Suppressor macrophage (primary cell): ENCODE measurements around the gene SREBF2.
A peak's percentile ranks its signal among the peaks of the same experiment; 100 is the strongest.
"Not testable (repeated sequence)": the region's sequence is repeated elsewhere in the genome, so short reads cannot be mapped to it uniquely, and the experiment has no call there.

Source experiments
- DNase-seq, 4 experiments: peaks; one replicate each; pipeline ENCODE4 v3.0.0-alpha.2; 2020 to 2022

SREBF2 gene

GRCh38 chr22:41821471-41822316 lies 11.2 kb upstream of the SREBF2 start:
- no peak for DNase-seq

- DNase-seq = peak; percentile 35 to 66 (median 48)
Measured at GRCh38 chr22:41822317-41823057, 10.4 kb upstream of the SREBF2 start.

- no peak for DNase-seq
Measured at GRCh38 chr22:41823797-41824196, 9.1 kb upstream of the SREBF2 start.

- no peak for DNase-seq
Measured at GRCh38 chr22:41825376-41825775, 7.5 kb upstream of the SREBF2 start.

- no peak for DNase-seq
Measured at GRCh38 chr22:41826021-41826420, 6.9 kb upstream of the SREBF2 start.

- no peak for DNase-seq
Measured at GRCh38 chr22:41826430-41827383, 6.2 kb upstream of the SREBF2 start.

- DNase-seq = no peak
Measured at GRCh38 chr22:41827671-41828070, 5.2 kb upstream of the SREBF2 start.

GRCh38 chr22:41828516-41828915 lies 4.4 kb upstream of the SREBF2 start:
- DNase-seq = no peak

- DNase-seq = no peak
Measured at GRCh38 chr22:41830174-41830573, 2.7 kb upstream of the SREBF2 start.

GRCh38 chr22:41831383-41831782 lies 1.5 kb upstream of the SREBF2 start:
- peak; percentile 73 to 88 (median 86) for DNase-seq

GRCh38 chr22:41831828-41832552 lies 915 bp upstream of the SREBF2 start:
- peak in 1 of 4 experiments; percentile 45 for DNase-seq

GRCh38 chr22:41833369-41834004 lies 582 bp downstream of the SREBF2 start:
- peak; percentile 36 to 73 (median 56) for DNase-seq

- DNase-seq = peak in 3 of 4 experiments; percentile 13 to 47 (median 27)
Measured at GRCh38 chr22:41834005-41834944, 1.4 kb downstream of the SREBF2 start.

GRCh38 chr22:41835462-41835861 lies 2.6 kb downstream of the SREBF2 start:
- DNase-seq = not testable (repeated sequence)

- DNase-seq = no peak
Measured at GRCh38 chr22:41836551-41836950, 3.6 kb downstream of the SREBF2 start.

GRCh38 chr22:41838842-41839618 lies 6.1 kb downstream of the SREBF2 start:
- no peak for DNase-seq

- DNase-seq = no peak
Measured at GRCh38 chr22:41840216-41840615, 7.3 kb downstream of the SREBF2 start.

- no peak for DNase-seq
Measured at GRCh38 chr22:41841085-41841712, 8.3 kb downstream of the SREBF2 start.
